Activated T-cell treated with anti-CD3 and anti-CD28 coated beads, Interleukin-2, amount 50 U/mL, for 4 hours (primary cell): ENCODE measurements around the gene SMIM23. TPM values are rescaled to one million over a fixed set of nuclear protein-coding genes. Genes with fewer than 3 reads are reported as not detected.

ENCODE experiments used
- total RNA-seq, 3 donors: library from RNA; stranded (reverse); gene quantifications; one replicate each; pipeline ENCODE4 v1.2.1, GENCODE V29; 2021

The SMIM23 gene
- total RNA-seq, 3 donors from 2014 or later = not detected

Other genes starting within 250 kb of the SMIM23 start
- 10 to 100 TPM; 46.0 to 47.9 (median 47.6) TPM for gene FBXW11, start 220.8 kb downstream of the SMIM23 start, total RNA-seq